AG08395 (cell line): ENCODE measurements around the gene METAP1D.
A peak's percentile ranks its signal among the peaks of the same experiment; 100 is the strongest.

ENCODE experiments used
- DNase-seq: peaks from one replicate; pipeline ENCODE4 v3.0.0; 2012; ENCODE audit warnings: mixed read lengths, low spot score

The METAP1D gene

GRCh38 chr2:172080641-172081220 is 81.0 kb downstream of the METAP1D start:
- DNase-seq: no peak

- DNase-seq: no peak
Measured at GRCh38 chr2:172081221-172082022, 81.7 kb downstream of the METAP1D start.

GRCh38 chr2:172082105-172082943 is 82.6 kb downstream of the METAP1D start:
- DNase-seq: no peak

- peak; percentile 28 for DNase-seq
Measured at GRCh38 chr2:172082944-172083627, 83.3 kb downstream of the METAP1D start.

GRCh38 chr2:172083628-172084394 is 84.1 kb downstream of the METAP1D start:
- DNase-seq: no peak

GRCh38 chr2:172084395-172084644 is 84.6 kb downstream of the METAP1D start:
- DNase-seq: no peak

- DNase-seq: peak; percentile 97
Measured at GRCh38 chr2:172084645-172085459, 85.1 kb downstream of the METAP1D start.

- DNase-seq: no peak
Measured at GRCh38 chr2:172085460-172086159, 85.9 kb downstream of the METAP1D start, which contains the start of gene DLX1. DLX1 (plus strand) TSS chr2:172085507; CDS start chr2:172085678, 171 bp downstream.

GRCh38 chr2:172086241-172087206 is 86.8 kb downstream of the METAP1D start:
- DNase-seq: no peak

GRCh38 chr2:172087207-172087779 is 87.5 kb downstream of the METAP1D start:
- DNase-seq: no peak

GRCh38 chr2:172087780-172088244 is 88.1 kb downstream of the METAP1D start:
- no peak for DNase-seq

GRCh38 chr2:172088245-172089004 is 88.7 kb downstream of the METAP1D start:
- DNase-seq: no peak

- DNase-seq: no peak
Measured at GRCh38 chr2:172089005-172089504, 89.3 kb downstream of the METAP1D start.

- no peak for DNase-seq
Measured at GRCh38 chr2:172089633-172090032, 89.9 kb downstream of the METAP1D start.

- no peak for DNase-seq
Measured at GRCh38 chr2:172090044-172090961, 90.5 kb downstream of the METAP1D start.

- no peak for DNase-seq
Measured at GRCh38 chr2:172091000-172091641, 91.4 kb downstream of the METAP1D start.
